WTC11 (cell line): Measurements from ENCODE around the gene TMEM30A.

Source experiments
- ARID4B ChIP-seq: sonication (generic); formaldehyde crosslinking; IDR thresholded peaks from 2 replicates; pipeline ENCODE4 v1.8.0; 2023; ENCODE audit warnings: missing genetic modification reagents, mild to moderate bottlenecking, borderline replicate concordance
- CTCF ChIP-seq: fragments of 200-600 bp; IDR thresholded peaks from 2 replicates; pipeline ENCODE4 v1.8.0; 2022; ENCODE audit warnings: antibody characterized with exemption
- E2F4 ChIP-seq: sonication (generic); formaldehyde crosslinking; IDR thresholded peaks from 2 replicates; pipeline ENCODE4 v1.8.1; 2022; ENCODE audit warnings: low read depth, mild to moderate bottlenecking, moderate library complexity, missing genetic modification reagents, borderline replicate concordance
- E2F5 ChIP-seq: sonication (generic); formaldehyde crosslinking; IDR thresholded peaks from 2 replicates; pipeline ENCODE4 v1.8.1; 2022; ENCODE audit warnings: mild to moderate bottlenecking, moderate library complexity, missing genetic modification reagents
- IRF2 ChIP-seq: sonication (generic); formaldehyde crosslinking; IDR thresholded peaks from 2 replicates; pipeline ENCODE4 v1.8.0; 2022; ENCODE audit warnings: low read depth, missing genetic modification reagents, borderline replicate concordance
- SP1 ChIP-seq: sonication (generic); formaldehyde crosslinking; conservative IDR thresholded peaks from 2 replicates; pipeline ENCODE4 v1.8.1; 2022; ENCODE audit warnings: missing genetic modification reagents
- ZNF396 ChIP-seq: fragments of 250-450 bp; sonication (Bioruptor Pico); IDR thresholded peaks from 2 replicates; pipeline ENCODE4 v1.8.0; 2021; ENCODE audit warnings: mild to moderate bottlenecking, moderate library complexity, borderline replicate concordance

- TF ChIP-seq CTCF (no peak), E2F4 (no peak), IRF2 (CRISPR knock-in tag) (no peak), ARID4B (no peak), ZNF396 (CRISPR knock-in tag) (no peak), E2F5 (no peak), SP1 (CRISPR knock-in tag) (no peak)
Observed at GRCh38 chr6:75300531-75300855, 15.9 kb upstream of the TMEM30A start.
